Measurements from ENCODE around the gene NAXE. TPM values are rescaled to one million over a fixed set of nuclear protein-coding genes. Genes with fewer than 3 reads are reported as not detected.

Gene NAXE
- total and polyA plus RNA-seq, 2 of the 13 experiments (the other 11 are each of a cell fraction or from before 2014, with no cell fraction given): 39.4 to 59.4 TPM

GRCh38 chr1:156571919-156572662, 19.5 kb upstream of the NAXE start, which contains the start of gene IQGAP3 (continued):
- TF ChIP-seq MTERF4 (CRISPR knock-in tag; IDR thresholded peaks at IDR 0.05): no peak
- TF ChIP-seq TFAP4 (IDR thresholded peaks at IDR 0.05; ENCODE audit: borderline replicate concordance, low read depth): peak; percentile 40; the same call in 1 of the 2 replicates
- TF ChIP-seq ISL2 (CRISPR knock-in tag; IDR thresholded peaks at IDR 0.05): 0 out of 2 replicates have a peak, but pooled peaks have one; percentile 41
- TF ChIP-seq MTA1 (CRISPR knock-in tag; IDR thresholded peaks at IDR 0.05; ENCODE audit: borderline replicate concordance): peak; percentile 36; the same call in 1 of the 2 replicates
- TF ChIP-seq MBNL3 (CRISPR knock-in tag; conservative IDR thresholded peaks at IDR 0.05): no peak
- no peak; the same call in 1 of the 2 replicates for TF ChIP-seq ZNF652 (CRISPR knock-in tag; IDR thresholded peaks at IDR 0.05; ENCODE audit: borderline replicate concordance, low read depth)
- no peak for TF ChIP-seq ZBTB10 (CRISPR knock-in tag; IDR thresholded peaks at IDR 0.05; ENCODE audit: borderline replicate concordance)
- TF ChIP-seq SNAPC5 (CRISPR knock-in tag; IDR thresholded peaks at IDR 0.05; ENCODE audit: borderline replicate concordance): 0 out of 2 replicates have a peak, but pooled peaks have one; percentile 62
- TF ChIP-seq KAT8 (CRISPR knock-in tag; IDR thresholded peaks at IDR 0.05): no peak; the same call in 1 of the 2 replicates
- TF ChIP-seq BCL3 (CRISPR knock-in tag; IDR thresholded peaks at IDR 0.05): no peak
- TF ChIP-seq ZBTB4 (CRISPR knock-in tag; IDR thresholded peaks at IDR 0.05; ENCODE audit: borderline replicate concordance): 0 out of 2 replicates have a peak, but pooled peaks have one; percentile 25
- no peak for TF ChIP-seq AKAP8 (CRISPR knock-in tag; IDR thresholded peaks at IDR 0.05)
- no peak for TF ChIP-seq AGO1 (IDR thresholded peaks at IDR 0.05; ENCODE audit: low read depth, low read length, poor library complexity, severe bottlenecking)
- TF ChIP-seq POLR2AphosphoS5 (IDR thresholded peaks at IDR 0.05; ENCODE audit: low read depth, low read length): no peak
- TF ChIP-seq SIX1 (CRISPR knock-in tag; IDR thresholded peaks at IDR 0.05; ENCODE audit: borderline replicate concordance): no peak
- TF ChIP-seq ZFX (CRISPR knock-in tag; IDR thresholded peaks at IDR 0.05; ENCODE audit: low read depth): peak; percentile 65; the same call in 1 of the 2 replicates
- TF ChIP-seq THRA (CRISPR knock-in tag; IDR thresholded peaks at IDR 0.05; ENCODE audit: borderline replicate concordance): no peak

Measured in HepG2 (cell line).